SU-DHL-6 (cell line): ENCODE data around the gene KCTD19.

Source experiments
- H2AFZ ChIP-seq: fragments of 200-600 bp; sonication (generic); 2 replicates; pipeline ENCODE4 v1.6.1; 2014; ENCODE audit warnings: low read depth, mild to moderate bottlenecking, moderate library complexity, mixed read lengths, antibody characterized with exemption, low read length; ENCODE audit not compliant: severe bottlenecking
- H3F3A ChIP-seq: fragments of 200-600 bp; shearing (Covaris generic); 2 replicates; pipeline ENCODE4 v1.6.0; 2016; ENCODE audit warnings: antibody characterized with exemption, mild to moderate bottlenecking; ENCODE audit not compliant: insufficient read depth
- H3K27ac ChIP-seq: fragments of 200-600 bp; sonication (generic); 2 replicates; pipeline ENCODE4 v1.5.1; 2016; ENCODE audit warnings: low read depth, mild to moderate bottlenecking, low read length, moderate library complexity, mixed read lengths
- H3K27me3 ChIP-seq: fragments of 200-600 bp; sonication (generic), shearing (Covaris generic); 2 replicates; pipeline ENCODE4 v1.6.0; 2014; ENCODE audit warnings: mild to moderate bottlenecking, low read length
- H3K36me3 ChIP-seq: fragments of 200-600 bp; sonication (generic); 2 replicates; pipeline ENCODE4 v1.6.1; 2014; ENCODE audit warnings: mild to moderate bottlenecking, low read length, mixed read lengths
- H3K4me2 ChIP-seq: fragments of 300-600, 200-600 bp; shearing (Covaris generic), sonication (generic); 2 replicates; pipeline ENCODE4 v1.6.0; 2014; ENCODE audit warnings: low read length, low read depth, mild to moderate bottlenecking; ENCODE audit not compliant: poor library complexity, severe bottlenecking
- H3K4me3 ChIP-seq: fragments of 200-600 bp; sonication (generic); 2 replicates; pipeline ENCODE4 v1.5.1; 2014; ENCODE audit warnings: antibody characterized with exemption, low read length, mild to moderate bottlenecking, mixed read lengths; ENCODE audit not compliant: insufficient read depth, poor library complexity, severe bottlenecking
- H3K79me2 ChIP-seq: fragments of 200-600 bp; sonication (generic); 2 replicates; pipeline ENCODE4 v1.6.1; 2014; ENCODE audit warnings: mild to moderate bottlenecking, low read length, moderate library complexity; ENCODE audit not compliant: insufficient read depth
- H3K9ac ChIP-seq: fragments of 200-600 bp; sonication (generic); 2 replicates; pipeline ENCODE4 v1.7.0; 2014; ENCODE audit warnings: mild to moderate bottlenecking, low read length
- H3K9me2 ChIP-seq: fragments of 200-600 bp; sonication (generic); replicated peaks from 2 replicates; pipeline ENCODE4 v1.6.1; 2014; ENCODE audit warnings: low read length; ENCODE audit not compliant: insufficient read depth
- H3K9me3 ChIP-seq: fragments of 200-600 bp; sonication (generic); 2 replicates; pipeline ENCODE4 v1.6.1; 2014; ENCODE audit warnings: low read length, mixed read lengths; ENCODE audit not compliant: insufficient read depth
- H4K20me1 ChIP-seq: fragments of 200-600 bp; sonication (generic); 2 replicates; pipeline ENCODE4 v1.6.1; 2014; ENCODE audit warnings: low read depth, mild to moderate bottlenecking, antibody characterized with exemption, low read length, moderate library complexity, mixed read lengths
- EZH2phosphoT487 ChIP-seq: fragments of 200-600 bp; sonication (generic), shearing (Covaris generic); conservative IDR thresholded peaks from 2 replicates; pipeline ENCODE4 v1.6.1; 2018; ENCODE audit warnings: mild to moderate bottlenecking, antibody characterized with exemption, low read length, moderate library complexity, mixed read lengths
- TF ChIP-seq, protein P1 (sequence below): fragments of 200-600 bp; sonication (generic); IDR thresholded peaks from one replicate; pipeline ENCODE4 v1.5.1; 2017; ENCODE audit warnings: antibody characterized with exemption, mild to moderate bottlenecking, low read length, moderate library complexity; ENCODE audit not compliant: insufficient read depth, poor library complexity, severe bottlenecking

The KCTD19 gene

DNA sequence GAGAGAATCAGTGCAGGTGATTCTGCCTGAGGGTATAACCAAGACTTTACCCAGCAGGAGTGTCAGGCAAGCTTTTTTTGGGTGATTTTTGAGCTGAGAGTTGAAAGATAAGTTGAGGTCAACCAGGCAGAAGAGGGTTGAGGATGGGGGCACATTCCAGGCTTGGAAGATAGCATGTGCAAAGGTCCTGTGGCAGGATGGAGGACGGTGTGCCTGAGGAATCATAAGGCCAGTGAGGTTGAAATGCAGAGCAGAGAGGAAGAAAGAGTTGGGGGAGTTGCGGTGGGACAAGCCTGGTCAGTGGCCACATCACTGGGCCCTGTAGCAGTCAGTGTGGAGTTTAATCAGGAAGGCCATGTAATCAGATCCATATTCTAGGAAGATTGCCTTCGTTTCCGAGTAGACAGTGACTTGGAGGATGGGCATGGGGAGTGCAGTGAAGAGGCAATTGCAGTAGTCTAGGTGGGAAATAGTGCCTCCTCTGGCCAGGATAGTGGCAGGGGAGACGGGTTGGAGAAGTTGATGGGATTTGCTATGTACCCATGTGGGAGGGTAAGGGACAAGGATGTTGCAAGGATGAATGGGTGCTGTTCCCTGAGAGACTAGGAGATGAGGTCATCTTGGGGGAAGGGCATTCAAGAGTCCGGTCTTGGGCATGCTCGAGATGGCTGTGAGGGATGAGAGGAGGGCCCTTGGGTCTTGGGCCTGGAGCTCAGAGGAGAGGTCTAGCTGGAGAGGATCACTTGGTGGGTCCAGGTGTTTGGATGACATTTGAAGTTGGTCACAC, 43.3 kb downstream of the KCTD19 start:
- H3K9me3 ChIP-seq, result no peaks in the 10 kb centered on the region
- H3K9me2 ChIP-seq, result no peaks in the 10 kb centered on the region
- H3K79me2 ChIP-seq, result no peaks in the 10 kb centered on the region
- H3F3A ChIP-seq, result no peaks in the 10 kb centered on the region
- no peak overlapping the region for H3K4me2 ChIP-seq
- TF ChIP-seq, protein P1, sequence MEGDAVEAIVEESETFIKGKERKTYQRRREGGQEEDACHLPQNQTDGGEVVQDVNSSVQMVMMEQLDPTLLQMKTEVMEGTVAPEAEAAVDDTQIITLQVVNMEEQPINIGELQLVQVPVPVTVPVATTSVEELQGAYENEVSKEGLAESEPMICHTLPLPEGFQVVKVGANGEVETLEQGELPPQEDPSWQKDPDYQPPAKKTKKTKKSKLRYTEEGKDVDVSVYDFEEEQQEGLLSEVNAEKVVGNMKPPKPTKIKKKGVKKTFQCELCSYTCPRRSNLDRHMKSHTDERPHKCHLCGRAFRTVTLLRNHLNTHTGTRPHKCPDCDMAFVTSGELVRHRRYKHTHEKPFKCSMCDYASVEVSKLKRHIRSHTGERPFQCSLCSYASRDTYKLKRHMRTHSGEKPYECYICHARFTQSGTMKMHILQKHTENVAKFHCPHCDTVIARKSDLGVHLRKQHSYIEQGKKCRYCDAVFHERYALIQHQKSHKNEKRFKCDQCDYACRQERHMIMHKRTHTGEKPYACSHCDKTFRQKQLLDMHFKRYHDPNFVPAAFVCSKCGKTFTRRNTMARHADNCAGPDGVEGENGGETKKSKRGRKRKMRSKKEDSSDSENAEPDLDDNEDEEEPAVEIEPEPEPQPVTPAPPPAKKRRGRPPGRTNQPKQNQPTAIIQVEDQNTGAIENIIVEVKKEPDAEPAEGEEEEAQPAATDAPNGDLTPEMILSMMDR, result no peak
- no peak for TF ChIP-seq EZH2phosphoT487
- no peak overlapping the region for H3K27ac ChIP-seq
- H4K20me1 ChIP-seq, result no peaks in the 10 kb centered on the region
- H3K9ac ChIP-seq, result no peak overlapping the region
- H3K36me3 ChIP-seq, result no peaks in the 10 kb centered on the region
- H3K4me3 ChIP-seq, result no peak overlapping the region
- H3K27me3 ChIP-seq, result no peaks in the 10 kb centered on the region
- no peak overlapping the region for H2AFZ ChIP-seq

DNA sequence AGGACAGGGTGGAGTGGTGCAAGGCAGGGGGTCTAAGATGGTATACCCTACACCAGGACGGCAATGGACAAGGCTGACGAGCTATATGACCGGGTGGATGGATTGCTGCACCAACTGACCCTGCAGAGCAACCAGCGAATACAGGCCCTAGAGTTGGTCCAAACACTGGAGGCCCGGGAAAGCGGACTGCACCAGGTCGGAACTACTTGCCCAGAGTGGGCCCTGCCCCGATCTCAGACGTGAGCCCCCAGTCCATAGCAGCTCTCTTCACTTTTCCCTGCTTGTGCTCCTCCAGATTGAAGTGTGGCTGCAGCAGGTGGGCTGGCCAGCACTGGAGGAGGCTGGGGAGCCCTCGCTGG, 44.1 kb downstream of the KCTD19 start:
- Histone ChIP-seq H3K9me2 (no peaks in the 10 kb centered on the region), H3F3A (no peaks in the 10 kb centered on the region), H3K4me3 (no peak overlapping the region), H3K79me2 (no peaks in the 10 kb centered on the region), H3K36me3 (no peaks in the 10 kb centered on the region), H3K27me3 (no peaks in the 10 kb centered on the region), H3K9ac (no peak overlapping the region), H4K20me1 (no peaks in the 10 kb centered on the region), H3K27ac (no peak overlapping the region), H2AFZ (no peak overlapping the region), H3K4me2 (no peak overlapping the region), H3K9me3 (no peaks in the 10 kb centered on the region)
- TF ChIP-seq, protein P1, result no peak
- no peak for TF ChIP-seq EZH2phosphoT487

DNA sequence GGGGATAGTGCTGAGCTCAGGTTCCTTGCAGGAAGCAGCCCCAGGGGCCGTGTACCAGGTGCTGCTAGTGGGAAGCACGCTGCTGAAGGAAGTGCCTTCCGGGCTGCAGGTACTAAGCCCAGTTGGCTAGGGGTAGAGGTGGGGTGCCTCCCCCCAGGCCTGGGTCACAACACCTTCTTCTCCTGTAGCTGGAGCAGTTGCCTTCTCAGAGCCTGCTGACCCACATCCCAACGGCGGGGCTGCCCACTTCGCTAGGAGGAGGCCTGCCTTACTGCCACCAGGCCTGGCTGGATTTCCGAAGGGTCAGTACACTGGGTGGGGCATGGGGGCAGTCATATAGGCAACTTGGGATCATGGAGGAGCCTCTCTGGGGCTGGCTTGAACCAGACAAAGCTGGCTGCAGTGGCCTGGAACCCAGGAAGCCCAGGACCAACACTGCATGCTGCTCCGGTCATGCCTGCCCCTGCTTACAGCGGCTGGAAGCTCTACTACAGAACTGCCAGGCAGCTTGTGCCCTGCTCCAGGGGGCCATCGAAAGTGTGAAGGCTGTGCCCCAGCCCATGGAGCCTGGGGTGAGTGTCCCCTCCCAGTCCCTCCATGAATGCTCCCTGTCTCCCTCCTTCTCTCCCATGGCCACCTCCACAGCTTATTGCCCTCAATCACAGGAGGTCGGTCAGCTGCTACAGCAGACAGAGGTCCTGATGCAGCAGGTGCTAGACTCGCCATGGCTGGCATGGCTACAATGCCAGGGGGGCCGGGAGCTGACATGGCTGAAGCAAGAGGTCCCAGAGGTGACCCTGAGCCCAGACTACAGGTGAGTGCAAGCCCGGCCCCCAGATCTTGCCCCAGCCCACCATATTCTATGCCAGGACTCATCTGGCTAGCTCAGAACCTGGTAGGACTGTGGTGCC, 44.8 kb downstream of the KCTD19 start:
- no peaks in the 10 kb centered on the region for H4K20me1 ChIP-seq
- H3K36me3 ChIP-seq, result no peaks in the 10 kb centered on the region
- H3K4me3 ChIP-seq, result no peak overlapping the region
- H3K79me2 ChIP-seq, result no peaks in the 10 kb centered on the region
- no peaks in the 10 kb centered on the region for H3K9me2 ChIP-seq
- H3K9me3 ChIP-seq, result no peaks in the 10 kb centered on the region
- H2AFZ ChIP-seq, result no peak overlapping the region
- H3K9ac ChIP-seq, result no peak overlapping the region
- no peak overlapping the region for H3K4me2 ChIP-seq
- H3K27me3 ChIP-seq, result no peaks in the 10 kb centered on the region
- no peaks in the 10 kb centered on the region for H3F3A ChIP-seq
- H3K27ac ChIP-seq, result no peak overlapping the region
- TF ChIP-seq, protein P1, result no peak
- TF ChIP-seq EZH2phosphoT487, result no peak
